HepG2 (cell line): ENCODE data around the gene DIS3L2. TPM values are rescaled to one million over a fixed set of nuclear protein-coding genes. Genes with fewer than 3 reads are reported as not detected.

Source experiments
- GZF1 ChIP-seq: sonication (generic); formaldehyde crosslinking; IDR thresholded peaks from 2 replicates; pipeline ENCODE4 v1.5.1; 2020; ENCODE audit warnings: mild to moderate bottlenecking, missing genetic modification reagents
- ZBTB40 ChIP-seq, 2 experiments: fragments of 450-650 bp in 1 of 2; sonication (generic) in 1 of 2; formaldehyde crosslinking in 1 of 2; IDR thresholded peaks; 2 replicates each; pipeline versions ENCODE4 v1.6.1 to v1.8.0; 2016 to 2022; ENCODE audit warnings: antibody characterized with exemption in 1 of 2, mild to moderate bottlenecking in 1 of 2, missing genetic modification reagents in 1 of 2
- ZMYM2 ChIP-seq: sonication (generic); formaldehyde crosslinking; IDR thresholded peaks from 2 replicates; pipeline ENCODE4 v1.8.0; 2022; ENCODE audit warnings: mild to moderate bottlenecking, missing genetic modification reagents
- ZNF564 ChIP-seq: sonication (generic); formaldehyde crosslinking; IDR thresholded peaks from 2 replicates; pipeline ENCODE4 v1.8.1; 2023; ENCODE audit warnings: mild to moderate bottlenecking, missing genetic modification reagents
- ZNF703 ChIP-seq: sonication (generic); formaldehyde crosslinking; IDR thresholded peaks from 2 replicates; pipeline ENCODE4 v1.5.1; 2020; ENCODE audit warnings: missing genetic modification reagents, mild to moderate bottlenecking, moderate library complexity, borderline replicate concordance
- polyA plus RNA-seq, 8 experiments: library from polyadenylated mRNA; depleted of rRNA in 3 of 8; stranded (reverse) in 7 of 8; unstranded in 1 of 8; fragments of >200 nt; fragmentation: Illumina TruSeq in 4 of 8; extraction: Trizol in 4 of 8; gene quantifications; 2 replicates each; pipeline versions ENCODE4 v1.2.1 to v1.2.3, GENCODE V29; 2011 to 2016; ENCODE audit warnings: low read depth in 4 of 8, missing spikeins in 1 of 8, mixed read lengths in 1 of 8; ENCODE audit not compliant: insufficient read depth in 1 of 8
- total RNA-seq, 5 experiments: library from RNA; depleted of rRNA; stranded (reverse); fragments of >200 nt; fragmentation: Illumina TruSeq; extraction: Trizol; gene quantifications; 2 replicates each; pipeline ENCODE4 v1.2.3, GENCODE V29; 2016; ENCODE audit warnings: low read depth in 1 of 5

Gene DIS3L2
- total and polyA plus RNA-seq, 2 of the 13 experiments (the other 11 are each of a cell fraction or from before 2014, with no cell fraction given) = 7.0 to 23.9 TPM

- TF ChIP-seq GZF1 (CRISPR knock-in tag) = no peak
- no peak for TF ChIP-seq ZNF703 (CRISPR knock-in tag)
- no peak for TF ChIP-seq ZBTB40 (IDR thresholded peaks at IDR 0.05)
- TF ChIP-seq ZBTB40 (CRISPR knock-in tag; IDR thresholded peaks at IDR 0.05) = no peak
- TF ChIP-seq ZNF564 (CRISPR knock-in tag) = no peak
- no peak for TF ChIP-seq ZMYM2
- TF ChIP-seq, all 625 proteins: peak for 0
These were observed 317.0 kb downstream of the DIS3L2 start (continued) for GRCh38 chr2:232278534-232278933.
